ENCODE measurements around the gene SLC22A2.

Gene SLC22A2

GRCh38 chr6:160273196-160273595 is 14.6 kb upstream of the SLC22A2 start:
- no peak for DNase-seq

- DNase-seq, result no peak
These were observed 14.1 kb upstream of the SLC22A2 start for GRCh38 chr6:160272707-160273106.

GRCh38 chr6:160270347-160270746 is 11.7 kb upstream of the SLC22A2 start:
- DNase-seq, result no peak

- no peak for DNase-seq
These were observed 11.2 kb upstream of the SLC22A2 start for GRCh38 chr6:160269771-160270170.

GRCh38 chr6:160269023-160269521 is 10.5 kb upstream of the SLC22A2 start:
- no peak for DNase-seq

GRCh38 chr6:160267102-160267501 is 8.5 kb upstream of the SLC22A2 start:
- no peak for DNase-seq

GRCh38 chr6:160265869-160266476 is 7.4 kb upstream of the SLC22A2 start:
- no peak for DNase-seq

GRCh38 chr6:160264061-160264612 is 5.5 kb upstream of the SLC22A2 start:
- DNase-seq, result no peak

GRCh38 chr6:160263196-160263939 is 4.7 kb upstream of the SLC22A2 start:
- no peak for DNase-seq

GRCh38 chr6:160261991-160262680 is 3.5 kb upstream of the SLC22A2 start:
- no peak for DNase-seq

- DNase-seq, result no peak
These were observed 2.3 kb upstream of the SLC22A2 start for GRCh38 chr6:160260803-160261450.

- DNase-seq, result no peak
These were observed 1.7 kb upstream of the SLC22A2 start for GRCh38 chr6:160260367-160260766.

- DNase-seq, result no peak
These were observed 977 bp upstream of the SLC22A2 start for GRCh38 chr6:160259598-160259997.

- no peak for DNase-seq
These were observed 463 bp upstream of the SLC22A2 start for GRCh38 chr6:160259143-160259425.

- no peak for DNase-seq
These were observed 2.2 kb downstream of the SLC22A2 start for GRCh38 chr6:160256445-160256844.

GRCh38 chr6:160254467-160255312 is 3.9 kb downstream of the SLC22A2 start:
- no peak for DNase-seq

- no peak for DNase-seq
These were observed 4.9 kb downstream of the SLC22A2 start for GRCh38 chr6:160253714-160254113.

GRCh38 chr6:160253292-160253691 is 5.3 kb downstream of the SLC22A2 start:
- DNase-seq, result no peak

GRCh38 chr6:160252073-160252813 is 6.4 kb downstream of the SLC22A2 start:
- DNase-seq, result no peak

- DNase-seq, result no peak
These were observed 8.9 kb downstream of the SLC22A2 start for GRCh38 chr6:160249671-160250070.

GRCh38 chr6:160248538-160248937 is 10.1 kb downstream of the SLC22A2 start:
- DNase-seq, result no peak

GRCh38 chr6:160247457-160247883 is 11.2 kb downstream of the SLC22A2 start:
- no peak for DNase-seq

Measured in NCI-H510A treated with DMSO at 0.1 percent for 48 hours (cell line).